Peyer's patch (tissue), 4 donors: ENCODE measurements around the gene ZNF467. TPM values are rescaled to one million over a fixed set of nuclear protein-coding genes. Genes with fewer than 3 reads are reported as not detected.
A peak's percentile ranks its signal among the peaks of the same experiment; 100 is the strongest.

Source experiments
- DNase-seq, 3 donors: peaks; one replicate each; pipeline ENCODE4 v3.0.0-alpha.2; 2017 to 2019
- H3K27ac ChIP-seq, 4 donors: fragments of 200-600 bp; sonication (generic); one replicate each; pipeline ENCODE4 v1.5.1; 2016 to 2019
- H3K27me3 ChIP-seq, 2 donors: fragments of 200-600 bp; sonication (generic); one replicate each; pipeline ENCODE4 v1.5.1; 2019
- H3K36me3 ChIP-seq, 3 donors: fragments of 200-600 bp; sonication (generic); one replicate each; pipeline ENCODE4 v1.5.1; 2016 to 2019
- H3K4me1 ChIP-seq, 4 donors: fragments of 200-600 bp; sonication (generic); one replicate each; pipeline ENCODE4 v1.5.1; 2016 to 2019
- H3K4me3 ChIP-seq, 4 donors: fragments of 200-600 bp; sonication (generic); 1 replicate in 3 of 4; 2 replicates in 1 of 4; pipeline ENCODE4 v1.5.1; 2016 to 2019; ENCODE audit warnings: mild to moderate bottlenecking in 1 of 4
- H3K9me3 ChIP-seq, 4 donors: fragments of 200-600 bp; sonication (generic); one replicate each; pipeline ENCODE4 v1.5.1; 2016 to 2019; ENCODE audit warnings: mild to moderate bottlenecking in 1 of 4
- POLR2A ChIP-seq, 2 donors: fragments of 450-650 bp; IDR thresholded peaks; one replicate each; pipeline ENCODE4 v1.5.1; 2017; ENCODE audit warnings: antibody characterized with exemption in 2 of 2, mild to moderate bottlenecking in 2 of 2, moderate library complexity in 2 of 2
- total RNA-seq, 4 donors: library from RNA; depleted of rRNA; stranded (reverse); fragments of >200 nt; gene quantifications; one replicate each; pipeline ENCODE4 v1.1.0, GENCODE V29; 2016
- TF ChIP-seq, protein P1 (sequence below), 6 experiments: fragments of 450-650 bp in 4 of 6; fragments of 200-600 bp in 2 of 6; sonication (generic) in 1 of 6; IDR thresholded peaks; one replicate each; pipeline ENCODE4 v1.5.1; 2017 to 2019; ENCODE audit warnings: antibody characterized with exemption in 6 of 6, mild to moderate bottlenecking in 3 of 6, moderate library complexity in 1 of 6

The ZNF467 gene
- total RNA-seq, result 1 to 10 TPM in 3 of 4 donors, under 1 TPM in 1; 0.35 to 4.7 (median 3.1) TPM

DNA sequence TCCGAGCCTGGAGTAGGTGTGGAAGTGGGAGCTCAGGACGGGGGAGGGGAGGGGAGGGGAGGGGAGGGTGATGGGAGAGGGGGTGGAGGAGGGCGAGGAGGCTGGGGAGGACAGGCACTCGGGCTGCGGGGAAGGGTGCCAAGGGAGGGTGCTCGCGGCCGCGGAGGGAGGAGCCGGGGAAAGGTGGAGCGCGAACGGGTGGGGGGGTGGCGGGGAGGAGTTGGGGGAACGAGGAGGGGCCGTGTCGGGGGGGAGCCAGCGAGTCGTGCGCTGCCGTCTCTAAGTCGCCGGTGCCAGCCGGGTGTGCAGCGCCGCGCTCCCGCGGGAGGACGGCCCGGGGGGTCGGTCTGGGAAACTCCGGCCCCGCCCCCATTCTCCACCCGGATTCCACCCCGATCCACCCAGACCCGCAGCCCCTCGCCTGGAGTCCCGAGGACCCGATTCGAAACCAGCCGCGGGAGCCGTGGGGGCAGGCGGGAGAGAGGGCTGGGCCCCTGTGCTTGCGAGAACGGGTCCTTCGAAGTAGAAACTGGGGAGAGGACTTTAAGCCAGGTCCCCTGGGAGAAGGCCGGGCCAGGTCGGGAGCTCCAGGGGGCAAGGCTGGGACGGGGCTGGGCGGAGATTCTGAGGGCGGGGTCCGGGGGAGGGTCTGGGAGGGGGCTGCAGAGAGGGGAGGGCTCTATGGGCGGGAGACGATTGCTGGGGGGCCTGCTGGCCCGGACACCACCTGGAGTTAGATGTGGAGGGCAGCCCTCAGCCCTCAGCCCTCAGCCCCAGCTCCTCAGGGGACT lies at the start of gene ZNF467:
Gene ZNF467 (minus strand): TSS at position 143 of the 791 bp plus-strand sequence. CDS start 2,556 bp downstream, outside the sequence.
- peak within 1 kb of the TSS; percentile 45 to 82 (median 64) for H3K4me3 ChIP-seq
- peak within 1 kb of the TSS; percentile 55 to 72 (median 70) for H3K27ac ChIP-seq
- peaks cover 0 to 5% of the 10 kb centered on the region in 2 donors for H3K27me3 ChIP-seq
- no peaks in the 10 kb centered on the region for H3K9me3 ChIP-seq
- peak; percentile 47 to 73 (median 65) for DNase-seq
- H3K4me1 ChIP-seq, result peaks cover 0 to 32% (median 10%) of the 10 kb centered on the region in 4 donors
- H3K36me3 ChIP-seq, result no peaks in the 10 kb centered on the region
- TF ChIP-seq POLR2A (IDR thresholded peaks at IDR 0.05), result no peak
- TF ChIP-seq, protein P1, sequence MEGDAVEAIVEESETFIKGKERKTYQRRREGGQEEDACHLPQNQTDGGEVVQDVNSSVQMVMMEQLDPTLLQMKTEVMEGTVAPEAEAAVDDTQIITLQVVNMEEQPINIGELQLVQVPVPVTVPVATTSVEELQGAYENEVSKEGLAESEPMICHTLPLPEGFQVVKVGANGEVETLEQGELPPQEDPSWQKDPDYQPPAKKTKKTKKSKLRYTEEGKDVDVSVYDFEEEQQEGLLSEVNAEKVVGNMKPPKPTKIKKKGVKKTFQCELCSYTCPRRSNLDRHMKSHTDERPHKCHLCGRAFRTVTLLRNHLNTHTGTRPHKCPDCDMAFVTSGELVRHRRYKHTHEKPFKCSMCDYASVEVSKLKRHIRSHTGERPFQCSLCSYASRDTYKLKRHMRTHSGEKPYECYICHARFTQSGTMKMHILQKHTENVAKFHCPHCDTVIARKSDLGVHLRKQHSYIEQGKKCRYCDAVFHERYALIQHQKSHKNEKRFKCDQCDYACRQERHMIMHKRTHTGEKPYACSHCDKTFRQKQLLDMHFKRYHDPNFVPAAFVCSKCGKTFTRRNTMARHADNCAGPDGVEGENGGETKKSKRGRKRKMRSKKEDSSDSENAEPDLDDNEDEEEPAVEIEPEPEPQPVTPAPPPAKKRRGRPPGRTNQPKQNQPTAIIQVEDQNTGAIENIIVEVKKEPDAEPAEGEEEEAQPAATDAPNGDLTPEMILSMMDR (IDR thresholded peaks at IDR 0.05), result no peak

DNA sequence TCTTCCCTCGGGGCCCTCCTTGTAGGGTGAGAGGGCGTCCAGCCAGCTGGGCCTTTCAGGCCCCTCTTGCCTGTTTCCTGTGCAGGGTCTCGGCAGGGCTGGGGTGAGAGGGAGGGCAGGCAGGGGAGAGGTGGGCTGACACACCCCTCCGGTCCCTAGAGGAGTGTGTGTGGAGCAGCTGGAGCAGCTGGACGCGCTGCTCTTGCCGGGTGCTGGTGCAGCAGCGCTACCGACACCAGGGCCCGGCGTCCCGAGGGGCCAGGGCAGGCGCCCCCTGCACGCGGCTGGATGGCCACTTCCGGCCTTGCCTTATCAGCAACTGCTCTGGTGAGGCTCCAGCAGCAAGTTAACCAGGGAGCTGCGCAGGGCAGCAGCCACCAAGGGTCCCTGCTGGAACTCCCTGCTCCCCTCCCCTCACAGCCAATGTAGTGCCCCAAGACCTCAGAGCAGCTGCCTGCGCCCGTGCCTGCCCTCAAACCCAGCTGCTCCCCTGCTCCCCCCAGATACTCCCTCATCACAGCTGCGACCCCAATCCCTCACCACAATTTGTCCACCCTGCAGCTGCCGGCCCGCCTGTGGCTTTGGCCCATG lies 49.1 kb upstream of the ZNF467 start:
- Histone ChIP-seq H3K36me3 (no peaks in the 10 kb centered on the region), H3K9me3 (no peaks in the 10 kb centered on the region), H3K27ac (no peak overlapping the region), H3K4me1 (peaks cover 0 to 8% (median 0%) of the 10 kb centered on the region in 4 donors), H3K4me3 (peak overlapping the region in 2 of 4 donors; percentile 35 to 42), H3K27me3 (no peaks in the 10 kb centered on the region)
- DNase-seq, result peak in 1 of 3 donors; percentile 22
- TF ChIP-seq, protein P1 (IDR thresholded peaks at IDR 0.05), result no peak
- no peak for TF ChIP-seq POLR2A (IDR thresholded peaks at IDR 0.05)

- H3K27me3 ChIP-seq, result no peaks in the 10 kb centered on the region
- DNase-seq, result peak in 2 of 3 donors; percentile 75 to 78
- H3K27ac ChIP-seq, result peak overlapping the region in 2 of 4 donors; percentile 31 to 35
- no peaks in the 10 kb centered on the region for H3K9me3 ChIP-seq
- no peaks in the 10 kb centered on the region for H3K36me3 ChIP-seq
- TF ChIP-seq, protein P1 (IDR thresholded peaks at IDR 0.05), result no peak
- peak in 1 of 2 donors; percentile 33 for TF ChIP-seq POLR2A (IDR thresholded peaks at IDR 0.05)
- peaks cover 0 to 8% (median 0%) of the 10 kb centered on the region in 4 donors for H3K4me1 ChIP-seq
- peak overlapping the region in 2 of 4 donors; percentile 35 to 42 for H3K4me3 ChIP-seq
Observed at GRCh38 chr7:149821191-149822148, 48.1 kb upstream of the ZNF467 start.

DNA sequence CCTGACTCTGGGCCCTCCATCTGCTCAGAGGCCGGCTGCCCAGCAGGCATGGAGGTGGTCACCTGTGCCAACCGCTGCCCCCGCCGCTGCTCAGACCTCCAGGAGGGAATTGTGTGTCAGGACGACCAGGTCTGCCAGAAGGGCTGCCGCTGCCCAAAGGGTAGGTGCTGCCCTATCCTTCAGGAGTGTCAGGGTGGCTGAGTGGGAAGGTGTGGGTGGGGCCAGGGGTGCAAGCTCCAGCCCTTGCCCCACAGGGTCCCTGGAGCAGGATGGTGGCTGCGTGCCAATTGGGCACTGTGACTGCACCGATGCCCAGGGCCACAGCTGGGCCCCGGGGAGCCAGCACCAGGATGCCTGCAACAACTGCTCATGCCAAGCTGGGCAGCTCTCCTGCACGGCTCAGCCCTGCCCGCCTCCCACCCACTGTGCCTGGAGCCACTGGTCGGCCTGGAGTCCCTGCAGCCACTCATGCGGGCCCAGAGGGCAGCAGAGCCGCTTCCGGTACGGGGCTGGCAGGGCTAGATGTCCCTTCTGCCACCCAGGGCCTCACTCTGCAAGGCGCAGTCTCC lies 47.3 kb upstream of the ZNF467 start:
- peak in 1 of 3 donors; percentile 40 for DNase-seq
- Histone ChIP-seq H3K4me1 (peaks cover 0 to 8% (median 0%) of the 10 kb centered on the region in 4 donors), H3K36me3 (no peaks in the 10 kb centered on the region), H3K9me3 (no peaks in the 10 kb centered on the region), H3K27me3 (no peaks in the 10 kb centered on the region), H3K27ac (no peak overlapping the region), H3K4me3 (no peak overlapping the region)
- TF ChIP-seq, protein P1 (IDR thresholded peaks at IDR 0.05), result no peak
- no peak for TF ChIP-seq POLR2A (IDR thresholded peaks at IDR 0.05)

GRCh38 chr7:149819961-149820340 lies 46.6 kb upstream of the ZNF467 start:
- no peak for TF ChIP-seq POLR2A (IDR thresholded peaks at IDR 0.05)
- TF ChIP-seq, protein P1 (IDR thresholded peaks at IDR 0.05), result no peak
- Histone ChIP-seq H3K9me3 (no peaks in the 10 kb centered on the region), H3K27me3 (no peaks in the 10 kb centered on the region), H3K4me1 (peaks cover 0 to 8% (median 0%) of the 10 kb centered on the region in 4 donors), H3K4me3 (no peak overlapping the region), H3K27ac (no peak overlapping the region), H3K36me3 (no peaks in the 10 kb centered on the region)
- peak in 1 of 3 donors; percentile 35 for DNase-seq
